ENCODE measurements around the gene EPS8L2.
"Not testable (repeated sequence)": the region's sequence is repeated elsewhere in the genome, so short reads cannot be mapped to it uniquely, and the experiment has no call there.

The EPS8L2 gene

DNA sequence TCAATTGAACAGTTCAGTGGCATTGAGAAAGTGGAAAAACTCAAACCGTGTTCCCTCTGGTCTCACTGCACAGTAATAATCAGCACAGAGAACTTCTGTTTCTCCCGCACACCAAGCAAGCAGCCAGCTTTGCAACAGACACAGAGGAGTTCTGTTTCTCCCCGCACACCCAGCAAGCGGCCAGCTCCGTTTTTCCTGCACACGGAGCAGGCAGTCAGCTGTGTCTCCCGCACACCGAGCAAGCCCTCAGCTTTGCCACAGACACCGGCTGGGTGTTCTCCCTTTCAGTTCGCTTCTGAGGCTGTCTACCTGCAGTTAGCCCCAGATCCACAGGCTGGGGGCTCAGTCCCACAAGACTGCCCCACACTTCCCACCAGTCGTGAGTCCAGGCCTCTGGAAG is 31.3 kb downstream of the EPS8L2 start:
- DNase-seq, result no peak
- no peaks in the 10 kb centered on the region for H3K36me3 ChIP-seq (replicated peaks)
- no peak overlapping the region for H3K4me3 ChIP-seq (ENCODE audit: low read depth, low read length)
- H3K27me3 ChIP-seq (replicated peaks), result no peaks in the 10 kb centered on the region
- no peak overlapping the region for H3K27ac ChIP-seq
- TF ChIP-seq, protein P1, sequence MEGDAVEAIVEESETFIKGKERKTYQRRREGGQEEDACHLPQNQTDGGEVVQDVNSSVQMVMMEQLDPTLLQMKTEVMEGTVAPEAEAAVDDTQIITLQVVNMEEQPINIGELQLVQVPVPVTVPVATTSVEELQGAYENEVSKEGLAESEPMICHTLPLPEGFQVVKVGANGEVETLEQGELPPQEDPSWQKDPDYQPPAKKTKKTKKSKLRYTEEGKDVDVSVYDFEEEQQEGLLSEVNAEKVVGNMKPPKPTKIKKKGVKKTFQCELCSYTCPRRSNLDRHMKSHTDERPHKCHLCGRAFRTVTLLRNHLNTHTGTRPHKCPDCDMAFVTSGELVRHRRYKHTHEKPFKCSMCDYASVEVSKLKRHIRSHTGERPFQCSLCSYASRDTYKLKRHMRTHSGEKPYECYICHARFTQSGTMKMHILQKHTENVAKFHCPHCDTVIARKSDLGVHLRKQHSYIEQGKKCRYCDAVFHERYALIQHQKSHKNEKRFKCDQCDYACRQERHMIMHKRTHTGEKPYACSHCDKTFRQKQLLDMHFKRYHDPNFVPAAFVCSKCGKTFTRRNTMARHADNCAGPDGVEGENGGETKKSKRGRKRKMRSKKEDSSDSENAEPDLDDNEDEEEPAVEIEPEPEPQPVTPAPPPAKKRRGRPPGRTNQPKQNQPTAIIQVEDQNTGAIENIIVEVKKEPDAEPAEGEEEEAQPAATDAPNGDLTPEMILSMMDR (IDR thresholded peaks at IDR 0.05; ENCODE audit: low read depth, low read length, missing control alignments), result no peak
- in situ Hi-C loops (cut with HindIII; ENCODE audit: low pct_ligation_motif_present, low sequenced_read_pairs), result no loop called here

DNA sequence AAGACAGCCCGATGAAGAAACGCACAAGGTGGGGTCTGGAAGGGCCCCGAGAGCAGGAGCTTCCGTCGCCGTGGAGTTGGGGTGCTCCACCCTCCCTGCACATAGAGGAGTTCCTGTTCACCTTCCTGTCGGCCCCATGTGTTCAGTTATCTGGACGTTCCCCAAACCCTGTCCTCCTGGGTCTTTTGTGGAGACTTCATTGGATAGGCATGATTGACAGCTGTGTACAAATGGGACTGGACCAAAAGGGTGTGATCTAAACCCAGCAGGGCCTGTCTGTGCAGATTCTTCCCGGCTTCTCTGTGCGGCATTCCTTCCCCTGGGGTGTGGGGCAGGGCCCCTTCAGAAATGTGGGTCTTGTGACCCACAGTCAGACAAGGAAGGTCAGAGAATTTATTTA is 31.9 kb downstream of the EPS8L2 start:
- H3K36me3 ChIP-seq (replicated peaks); in situ Hi-C loops (cut with HindIII; ENCODE audit: low pct_ligation_motif_present, low sequenced_read_pairs); DNase-seq; H3K27me3 ChIP-seq (replicated peaks); H3K27ac ChIP-seq; H3K4me3 ChIP-seq (ENCODE audit: low read depth, low read length): not testable (repeated sequence)

DNA sequence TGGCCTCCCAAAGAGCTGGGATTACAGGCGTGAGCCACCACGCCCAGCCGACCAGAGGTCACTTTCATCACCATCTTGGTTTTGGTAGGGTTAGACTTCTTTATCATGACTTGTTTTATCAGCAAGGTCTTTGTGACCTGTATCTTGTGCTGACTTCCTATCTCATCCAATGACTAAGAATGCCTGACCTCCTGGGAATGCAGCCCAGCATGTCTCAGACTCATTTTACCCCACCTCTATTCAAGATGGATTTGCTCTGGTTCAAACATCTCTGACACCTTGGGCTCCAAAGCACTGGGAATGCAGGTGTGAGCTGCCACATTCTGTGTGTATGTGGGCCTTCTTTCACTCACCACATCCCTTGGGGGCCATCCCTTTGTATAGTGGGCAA is 36.1 kb downstream of the EPS8L2 start:
- Histone ChIP-seq H3K27me3 (replicated peaks) (no peaks in the 10 kb centered on the region), H3K27ac (no peak overlapping the region), H3K4me3 (ENCODE audit: low read depth, low read length) (no peak overlapping the region), H3K36me3 (replicated peaks) (no peaks in the 10 kb centered on the region)
- DNase-seq, result no peak
- TF ChIP-seq, protein P1 (IDR thresholded peaks at IDR 0.05; ENCODE audit: low read depth, low read length, missing control alignments), result no peak
- in situ Hi-C loops (cut with HindIII; ENCODE audit: low pct_ligation_motif_present, low sequenced_read_pairs), result no loop called here

DNA sequence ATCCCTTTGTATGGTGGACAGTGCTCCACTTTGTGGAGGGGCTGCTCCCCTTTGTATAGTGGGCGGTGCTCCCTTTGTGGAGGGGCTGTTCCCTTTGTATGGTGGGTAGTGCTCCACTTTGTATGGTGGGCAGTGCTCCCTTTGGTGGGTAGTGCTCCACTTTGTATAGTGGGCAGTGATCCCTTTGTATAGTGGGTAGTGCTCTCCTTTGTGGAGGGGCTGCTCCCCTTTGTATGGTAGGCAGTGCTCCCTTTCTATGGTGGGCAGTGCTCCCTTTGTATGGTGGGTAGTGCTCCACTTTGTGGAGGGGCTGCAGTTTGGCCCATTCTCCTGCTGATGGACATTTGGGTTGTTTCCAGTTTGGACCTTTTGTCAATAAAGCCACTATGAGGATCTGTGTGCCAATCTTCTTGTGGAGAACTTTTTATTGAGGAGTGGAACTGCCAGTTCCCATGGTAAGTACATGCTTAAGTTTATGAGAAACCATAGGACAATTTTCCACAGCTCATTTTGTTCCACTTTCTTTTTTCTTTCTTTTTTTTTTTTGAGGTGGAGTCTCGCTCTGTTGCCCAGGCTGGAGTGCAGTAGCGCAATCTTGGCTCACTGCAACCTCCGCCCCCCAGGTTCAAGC is 36.7 kb downstream of the EPS8L2 start:
- no peak overlapping the region for H3K27ac ChIP-seq
- TF ChIP-seq, protein P1 (IDR thresholded peaks at IDR 0.05; ENCODE audit: low read depth, low read length, missing control alignments), result no peak
- no peaks in the 10 kb centered on the region for H3K27me3 ChIP-seq (replicated peaks)
- no peak overlapping the region for H3K4me3 ChIP-seq (ENCODE audit: low read depth, low read length)
- in situ Hi-C loops (cut with HindIII; ENCODE audit: low pct_ligation_motif_present, low sequenced_read_pairs), result no loop called here
- peaks cover 2% of the 10 kb centered on the region for H3K36me3 ChIP-seq (replicated peaks)
- DNase-seq, result no peak

DNA sequence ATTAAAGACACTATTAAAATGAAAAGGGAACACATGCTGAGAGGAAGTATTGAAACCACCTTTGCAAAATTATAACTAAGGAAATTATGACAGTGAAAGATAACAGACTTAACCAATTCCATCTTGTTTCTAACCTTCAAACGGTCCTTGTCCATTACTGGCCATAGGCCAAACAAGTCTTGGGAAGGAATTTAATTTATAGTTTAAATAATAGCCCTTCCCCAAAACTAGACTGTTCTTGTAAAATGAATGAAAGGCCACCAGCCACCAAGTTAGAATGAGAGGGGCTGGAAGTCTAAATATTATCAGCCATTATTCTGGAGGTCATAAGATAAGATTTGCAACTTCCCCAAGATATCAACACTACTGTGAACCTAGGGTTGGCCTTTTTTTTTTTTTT is 39.4 kb downstream of the EPS8L2 start:
- no peak for DNase-seq
- in situ Hi-C loops (cut with HindIII; ENCODE audit: low pct_ligation_motif_present, low sequenced_read_pairs), result no loop called here
- no peaks in the 10 kb centered on the region for H3K27me3 ChIP-seq (replicated peaks)
- H3K27ac ChIP-seq, result no peak overlapping the region
- peaks cover 2% of the 10 kb centered on the region for H3K36me3 ChIP-seq (replicated peaks)
- no peak overlapping the region for H3K4me3 ChIP-seq (ENCODE audit: low read depth, low read length)
- TF ChIP-seq, protein P1 (IDR thresholded peaks at IDR 0.05; ENCODE audit: low read depth, low read length, missing control alignments), result no peak

DNA sequence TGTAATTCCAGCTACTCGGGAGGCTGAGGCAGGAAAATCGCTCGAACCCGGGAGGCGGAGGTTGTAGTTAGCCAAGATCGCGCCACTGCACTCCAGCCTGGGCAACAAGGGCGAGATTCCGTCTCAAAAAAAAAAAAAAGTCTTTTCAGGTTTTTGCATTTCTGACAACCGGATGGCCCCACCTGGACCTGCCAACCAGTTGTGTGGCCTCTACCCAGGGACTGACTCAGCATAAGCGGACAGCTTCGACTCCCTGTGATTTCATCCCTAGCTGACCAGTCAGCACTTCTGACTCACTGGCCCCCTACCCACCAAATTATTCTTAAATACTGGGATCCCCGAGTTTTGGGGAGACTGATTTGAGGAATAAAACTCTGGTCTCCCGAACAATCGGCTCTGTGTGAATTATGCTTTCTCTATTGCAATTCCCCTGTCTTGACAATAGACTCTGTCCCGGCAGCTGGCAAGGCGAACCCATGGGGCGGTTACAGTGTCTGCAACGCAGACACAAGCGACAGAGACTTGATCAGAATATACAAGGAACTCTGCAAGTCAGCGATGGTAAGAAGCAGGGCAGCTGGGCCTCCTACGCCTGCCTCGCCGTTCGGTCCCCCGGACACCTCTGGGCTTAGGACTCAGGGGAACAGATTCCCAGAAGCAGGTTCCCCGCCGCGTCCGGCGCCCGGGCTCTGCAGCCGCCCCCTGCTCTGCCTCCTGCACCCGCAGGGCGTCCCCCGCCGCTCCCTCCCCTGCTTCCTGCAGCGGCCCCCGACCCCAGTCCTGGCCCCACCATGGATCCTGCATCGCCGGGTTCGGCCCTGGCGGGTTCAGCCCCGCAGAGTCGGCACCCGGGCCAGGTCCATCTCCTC is 40.5 kb downstream of the EPS8L2 start:
- H3K27ac ChIP-seq, result no peak overlapping the region
- peaks cover 2% of the 10 kb centered on the region for H3K36me3 ChIP-seq (replicated peaks)
- TF ChIP-seq, protein P1 (IDR thresholded peaks at IDR 0.05; ENCODE audit: low read depth, low read length, missing control alignments), result no peak
- no peaks in the 10 kb centered on the region for H3K27me3 ChIP-seq (replicated peaks)
- H3K4me3 ChIP-seq (ENCODE audit: low read depth, low read length), result peak overlapping the region; percentile 62
- in situ Hi-C loops (cut with HindIII; ENCODE audit: low pct_ligation_motif_present, low sequenced_read_pairs), result no loop called here
- DNase-seq, result no peak

All from brain microvascular endothelial cell (primary cell).